Right atrium auricular region (tissue), 2 donors: ENCODE results near the gene ZNF835. TPM values are rescaled to one million over a fixed set of nuclear protein-coding genes. Genes with fewer than 3 reads are reported as not detected.

Experiments
- DNase-seq: peaks from one replicate; pipeline ENCODE4 v3.0.0-alpha.2; 2019; ENCODE audit warnings: low spot score
- H3K27ac ChIP-seq, 2 donors: fragments of 200-600 bp; sonication (generic); 1 replicate in 1 of 2; 2 replicates in 1 of 2; pipeline ENCODE4 v1.5.1; 2016 to 2019
- H3K27me3 ChIP-seq, 2 donors: fragments of 200-600 bp; sonication (generic); one replicate each; pipeline versions ENCODE4 v1.5.1 to v1.6.0; 2017 to 2019
- H3K36me3 ChIP-seq: fragments of 200-600 bp; sonication (generic); one replicate; pipeline ENCODE4 v1.5.1; 2016
- H3K4me1 ChIP-seq, 2 donors: fragments of 200-600 bp; sonication (generic); one replicate each; pipeline versions ENCODE4 v1.5.1 to v1.6.0; 2017 to 2019
- H3K4me3 ChIP-seq, 2 donors: fragments of 200-600 bp; sonication (generic); 1 replicate in 1 of 2; 2 replicates in 1 of 2; pipeline ENCODE4 v1.5.1; 2017 to 2019; ENCODE audit warnings: mild to moderate bottlenecking in 1 of 2, moderate library complexity in 1 of 2
- H3K9me3 ChIP-seq, 2 donors: fragments of 200-600 bp; sonication (generic); one replicate each; pipeline ENCODE4 v1.5.1; 2019
- total RNA-seq, 2 donors: library from RNA; depleted of rRNA; stranded (reverse); fragments of >200 nt; gene quantifications; one replicate each; pipeline ENCODE4 v1.1.0, GENCODE V29; 2016
- TF ChIP-seq, protein P1 (sequence below), 2 donors: fragments of 200-600 bp; sonication (generic); IDR thresholded peaks; one replicate each; pipeline ENCODE4 v1.5.1; 2019; ENCODE audit warnings: antibody characterized with exemption in 2 of 2

ZNF835 gene
- total RNA-seq, 2 donors from 2014 or later = 6.5 to 12.8 TPM

DNA sequence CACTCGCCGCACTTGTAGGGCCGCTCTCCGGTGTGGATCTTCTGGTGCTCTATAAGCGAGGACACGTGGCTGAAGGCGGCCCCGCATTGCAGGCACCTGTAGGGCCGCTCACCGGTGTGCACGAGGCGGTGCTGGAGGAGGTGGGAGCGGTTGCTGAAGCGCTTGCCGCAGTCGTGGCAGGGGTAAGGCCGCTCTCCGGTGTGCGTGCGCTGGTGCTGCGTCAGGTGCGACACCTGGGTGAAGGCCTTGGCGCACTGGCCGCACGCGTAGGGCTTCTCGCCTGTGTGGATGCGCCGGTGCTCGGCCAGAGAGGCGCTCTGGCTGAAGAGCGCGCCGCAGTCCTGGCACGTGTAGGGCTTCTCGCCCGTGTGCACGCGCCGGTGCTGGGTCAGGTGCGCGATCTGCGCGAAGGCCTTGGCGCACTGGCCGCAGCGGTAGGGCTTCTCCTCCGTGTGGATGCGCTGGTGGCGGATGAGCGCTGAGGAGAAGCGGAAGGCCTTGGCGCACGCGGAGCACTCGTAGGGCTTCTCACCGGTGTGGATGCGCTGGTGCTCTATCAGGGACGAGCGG lies 7.5 kb downstream of the ZNF835 start:
- peaks cover 14% of the 10 kb centered on the region for H3K36me3 ChIP-seq
- DNase-seq = no peak
- H3K27ac ChIP-seq = no peak overlapping the region
- no peaks in the 10 kb centered on the region for H3K9me3 ChIP-seq
- peaks cover 0 to 9% of the 10 kb centered on the region in 2 donors for H3K4me1 ChIP-seq
- TF ChIP-seq, protein P1, sequence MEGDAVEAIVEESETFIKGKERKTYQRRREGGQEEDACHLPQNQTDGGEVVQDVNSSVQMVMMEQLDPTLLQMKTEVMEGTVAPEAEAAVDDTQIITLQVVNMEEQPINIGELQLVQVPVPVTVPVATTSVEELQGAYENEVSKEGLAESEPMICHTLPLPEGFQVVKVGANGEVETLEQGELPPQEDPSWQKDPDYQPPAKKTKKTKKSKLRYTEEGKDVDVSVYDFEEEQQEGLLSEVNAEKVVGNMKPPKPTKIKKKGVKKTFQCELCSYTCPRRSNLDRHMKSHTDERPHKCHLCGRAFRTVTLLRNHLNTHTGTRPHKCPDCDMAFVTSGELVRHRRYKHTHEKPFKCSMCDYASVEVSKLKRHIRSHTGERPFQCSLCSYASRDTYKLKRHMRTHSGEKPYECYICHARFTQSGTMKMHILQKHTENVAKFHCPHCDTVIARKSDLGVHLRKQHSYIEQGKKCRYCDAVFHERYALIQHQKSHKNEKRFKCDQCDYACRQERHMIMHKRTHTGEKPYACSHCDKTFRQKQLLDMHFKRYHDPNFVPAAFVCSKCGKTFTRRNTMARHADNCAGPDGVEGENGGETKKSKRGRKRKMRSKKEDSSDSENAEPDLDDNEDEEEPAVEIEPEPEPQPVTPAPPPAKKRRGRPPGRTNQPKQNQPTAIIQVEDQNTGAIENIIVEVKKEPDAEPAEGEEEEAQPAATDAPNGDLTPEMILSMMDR (IDR thresholded peaks at IDR 0.05) = no peak
- H3K4me3 ChIP-seq = no peak overlapping the region
- no peaks in the 10 kb centered on the region for H3K27me3 ChIP-seq

DNA sequence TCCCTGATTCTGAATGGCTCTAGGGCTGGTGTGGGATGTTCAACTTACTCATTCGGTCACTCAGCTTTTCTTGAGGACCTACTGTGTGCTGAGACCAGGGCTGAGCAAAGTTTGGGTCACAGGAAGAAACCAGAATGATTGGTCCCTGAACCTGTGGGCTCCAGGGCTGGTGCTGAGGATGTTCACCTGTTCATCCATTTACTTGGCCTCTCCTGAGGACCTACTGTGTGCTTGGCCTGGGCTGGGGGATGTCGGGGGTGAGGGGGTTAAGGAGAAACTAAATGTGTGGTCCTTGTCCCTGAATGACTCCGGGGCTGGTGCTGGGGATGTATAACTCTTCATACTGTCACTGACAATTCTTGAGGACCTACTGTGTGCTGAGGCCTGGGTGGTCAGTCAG lies 10.3 kb downstream of the ZNF835 start:
- H3K36me3 ChIP-seq = peaks cover 14% of the 10 kb centered on the region
- no peaks in the 10 kb centered on the region for H3K27me3 ChIP-seq
- no peak overlapping the region for H3K27ac ChIP-seq
- H3K4me1 ChIP-seq = peaks cover 0 to 9% of the 10 kb centered on the region in 2 donors
- H3K9me3 ChIP-seq = no peaks in the 10 kb centered on the region
- TF ChIP-seq, protein P1 (IDR thresholded peaks at IDR 0.05) = no peak
- H3K4me3 ChIP-seq = no peak overlapping the region
- DNase-seq = no peak

GRCh38 chr19:56660381-56661107 lies 11.0 kb downstream of the ZNF835 start:
- no peak for DNase-seq
- Histone ChIP-seq H3K27ac (no peak overlapping the region), H3K36me3 (peaks cover 14% of the 10 kb centered on the region), H3K4me1 (peaks cover 0 to 9% of the 10 kb centered on the region in 2 donors), H3K27me3 (no peaks in the 10 kb centered on the region), H3K9me3 (no peaks in the 10 kb centered on the region), H3K4me3 (peak overlapping the region; percentile 9 to 33)
- TF ChIP-seq, protein P1 (IDR thresholded peaks at IDR 0.05) = peak; percentile 13 to 62

GRCh38 chr19:56654151-56654550 lies 17.4 kb downstream of the ZNF835 start:
- no peaks in the 10 kb centered on the region for H3K9me3 ChIP-seq
- no peak overlapping the region for H3K4me3 ChIP-seq
- H3K4me1 ChIP-seq = no peaks in the 10 kb centered on the region
- TF ChIP-seq, protein P1 (IDR thresholded peaks at IDR 0.05) = no peak
- H3K27me3 ChIP-seq = no peaks in the 10 kb centered on the region
- H3K27ac ChIP-seq = no peak overlapping the region
- no peaks in the 10 kb centered on the region for H3K36me3 ChIP-seq
- DNase-seq = no peak

DNA sequence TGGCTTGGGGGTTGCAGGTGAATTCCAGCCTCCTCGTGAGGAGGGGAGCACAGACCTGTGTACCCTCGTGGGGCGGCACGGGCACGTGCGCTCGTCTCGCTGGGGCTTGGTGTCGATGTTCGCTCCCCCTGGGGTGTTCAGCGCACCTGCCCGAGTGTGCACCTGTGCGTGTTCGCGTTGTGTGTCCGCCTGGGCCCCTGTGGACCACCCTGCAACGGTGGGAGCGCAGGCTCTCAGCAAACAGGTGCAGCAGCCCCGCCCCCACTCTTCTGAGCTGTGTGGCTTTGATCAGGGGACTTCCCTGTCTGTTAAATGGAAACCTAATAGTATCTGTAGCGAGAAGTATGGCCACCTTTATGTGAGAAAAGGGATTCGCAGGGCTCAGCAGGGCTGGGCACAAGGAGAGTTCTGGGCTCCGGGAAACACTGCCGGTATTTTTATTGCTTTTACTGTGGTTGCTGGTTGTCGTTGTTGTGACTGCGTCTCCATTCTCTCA lies 28.0 kb downstream of the ZNF835 start:
- TF ChIP-seq, protein P1 (IDR thresholded peaks at IDR 0.05) = no peak
- H3K4me1 ChIP-seq = no peaks in the 10 kb centered on the region
- H3K27me3 ChIP-seq = peaks cover 0 to 10% of the 10 kb centered on the region in 2 donors
- H3K36me3 ChIP-seq = no peaks in the 10 kb centered on the region
- H3K27ac ChIP-seq = no peak overlapping the region
- DNase-seq = no peak
- H3K9me3 ChIP-seq = peaks cover 3% of the 10 kb centered on the region in 2 donors
- no peak overlapping the region for H3K4me3 ChIP-seq
